GM19397 (cell line): ENCODE results near the gene S1PR1.

Experiments
- ATAC-seq: cut with Tn5 transposase; IDR thresholded peaks from one replicate; pipeline ENCODE4 v1.9.1; 2021; ENCODE audit warnings: mild to moderate bottlenecking, moderate library complexity; ENCODE audit not compliant: unreplicated experiment

S1PR1 gene

GRCh38 chr1:101245246-101245927, 8.6 kb downstream of the S1PR1 start:
- ATAC-seq: no peak

GRCh38 chr1:101247404-101248287, 10.8 kb downstream of the S1PR1 start:
- ATAC-seq: peak; percentile 91

- no peak for ATAC-seq
Observed at GRCh38 chr1:101250222-101250621, 13.4 kb downstream of the S1PR1 start.

- ATAC-seq: no peak
Observed at GRCh38 chr1:101250656-101251272, 13.9 kb downstream of the S1PR1 start.

GRCh38 chr1:101251504-101251903, 14.7 kb downstream of the S1PR1 start:
- no peak for ATAC-seq

GRCh38 chr1:101253976-101254674, 17.3 kb downstream of the S1PR1 start:
- no peak for ATAC-seq

- peak; percentile 80 for ATAC-seq
Observed at GRCh38 chr1:101257500-101258325, 20.9 kb downstream of the S1PR1 start.

- no peak for ATAC-seq
Observed at GRCh38 chr1:101259744-101260148, 22.9 kb downstream of the S1PR1 start.

GRCh38 chr1:101260556-101261350, 23.9 kb downstream of the S1PR1 start:
- ATAC-seq: no peak

GRCh38 chr1:101261623-101262022, 24.8 kb downstream of the S1PR1 start:
- no peak for ATAC-seq

GRCh38 chr1:101262060-101262459, 25.2 kb downstream of the S1PR1 start:
- no peak for ATAC-seq

- ATAC-seq: peak; percentile 38
Observed at GRCh38 chr1:101262630-101263348, 26.0 kb downstream of the S1PR1 start.

- ATAC-seq: no peak
Observed at GRCh38 chr1:101264697-101265096, 27.9 kb downstream of the S1PR1 start.

GRCh38 chr1:101265684-101266083, 28.9 kb downstream of the S1PR1 start:
- no peak for ATAC-seq

GRCh38 chr1:101267082-101267481, 30.3 kb downstream of the S1PR1 start:
- ATAC-seq: no peak

GRCh38 chr1:101268893-101269292, 32.1 kb downstream of the S1PR1 start:
- no peak for ATAC-seq

GRCh38 chr1:101275672-101276071, 38.9 kb downstream of the S1PR1 start:
- ATAC-seq: no peak

- ATAC-seq: no peak
Observed at GRCh38 chr1:101276818-101277217, 40.0 kb downstream of the S1PR1 start.

- ATAC-seq: no peak
Observed at GRCh38 chr1:101278238-101278637, 41.4 kb downstream of the S1PR1 start.
